Upper lobe of left lung (tissue), 6 donors: Measurements from ENCODE around the gene NIPBL. TPM values are rescaled to one million over a fixed set of nuclear protein-coding genes. Genes with fewer than 3 reads are reported as not detected.

Source experiments
- ATAC-seq, 2 donors: fragments of 200-7000 bp; cut with Tn5 transposase; one replicate each; pipeline ENCODE4 v1.9.1; 2022; ENCODE audit warnings: mild to moderate bottlenecking in 2 of 2, moderate library complexity in 2 of 2; ENCODE audit not compliant: low FRiP score in 2 of 2
- DNase-seq, 2 donors: peaks; one replicate each; pipeline ENCODE4 v3.0.0-alpha.2; 2019 to 2020
- H3K27ac ChIP-seq, 4 donors: fragments of 200-600 bp; sonication (generic); one replicate each; pipeline ENCODE4 v1.5.1; 2016 to 2019
- H3K27me3 ChIP-seq, 4 donors: fragments of 200-600 bp; sonication (generic); one replicate each; pipeline ENCODE4 v1.5.1; 2017 to 2019
- H3K36me3 ChIP-seq, 4 donors: fragments of 200-600 bp; sonication (generic); one replicate each; pipeline ENCODE4 v1.5.1; 2016 to 2019
- H3K4me1 ChIP-seq, 4 donors: fragments of 200-600 bp; sonication (generic); one replicate each; pipeline ENCODE4 v1.5.1; 2018 to 2019
- H3K4me3 ChIP-seq, 4 donors: fragments of 200-600 bp; sonication (generic); one replicate each; pipeline ENCODE4 v1.5.1; 2017 to 2019; ENCODE audit warnings: mild to moderate bottlenecking in 2 of 4, moderate library complexity in 1 of 4
- H3K9me3 ChIP-seq, 4 donors: fragments of 200-600 bp; sonication (generic); one replicate each; pipeline ENCODE4 v1.5.1; 2018 to 2019
- EP300 ChIP-seq, 4 donors: sonication (generic); formaldehyde crosslinking; IDR thresholded peaks; one replicate each; pipeline ENCODE4 v1.5.1; 2017; ENCODE audit warnings: antibody characterized with exemption in 4 of 4, control low read depth in 2 of 4
- POLR2A ChIP-seq, 4 donors: fragments of 450-650 bp; IDR thresholded peaks; one replicate each; pipeline ENCODE4 v1.5.1; 2016 to 2017; ENCODE audit warnings: antibody characterized with exemption in 4 of 4, mild to moderate bottlenecking in 2 of 4
- POLR2AphosphoS5 ChIP-seq, 2 donors: sonication (generic); formaldehyde crosslinking; IDR thresholded peaks; one replicate each; pipeline ENCODE4 v1.5.1; 2017; ENCODE audit warnings: antibody characterized with exemption in 2 of 2
- WGBS, 2 donors: methylation state at CpG; one replicate each; pipeline ENCODE4 v1.1.5; 2017 to 2018; 5-methylcytosine and 5-hydroxymethylcytosine counted together
- total RNA-seq, 6 donors: library from RNA; depleted of rRNA in 4 of 6; stranded (reverse); fragments of >200 nt in 4 of 6; gene quantifications; one replicate each; pipeline versions ENCODE4 v1.1.0 to v1.2.1, GENCODE V29; 2016 to 2021
- TF ChIP-seq, protein P1 (sequence below), 6 experiments: fragments of 450-650 bp in 4 of 6; fragments of 200-600 bp in 2 of 6; sonication (generic) in 2 of 6; IDR thresholded peaks; one replicate each; pipeline ENCODE4 v1.5.1; 2016 to 2019; ENCODE audit warnings: antibody characterized with exemption in 6 of 6
- donor health status: DM: no; HTN: no; CAD: no; lungs with moderate emphysema.
- donor health status: DM: no; HTN: yes; CAD: no; lungs with severe emphysema.

Gene NIPBL
- total RNA-seq, 6 donors from 2014 or later, result 39.2 to 75.2 (median 55.3) TPM

DNA sequence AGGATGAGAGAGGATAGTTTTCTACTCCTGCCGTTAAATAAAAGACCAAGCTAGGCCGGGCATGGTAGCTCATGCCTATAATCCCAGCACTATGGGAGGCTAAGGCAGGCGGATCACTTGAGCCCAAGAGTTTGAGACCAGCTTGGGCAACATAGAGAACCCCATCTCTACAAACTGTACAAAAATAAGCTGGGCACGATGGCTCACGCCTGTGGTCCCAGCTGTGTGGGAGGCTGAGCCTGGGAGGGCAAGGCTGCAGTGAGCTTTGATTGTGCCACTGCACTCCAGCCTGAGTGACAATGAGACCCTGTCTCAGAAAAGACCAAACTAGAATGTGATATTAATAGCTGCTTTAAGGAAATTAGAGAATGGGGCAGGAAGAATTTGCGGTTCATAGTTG is 158.4 kb downstream of the NIPBL start:
- TF ChIP-seq POLR2AphosphoS5 (IDR thresholded peaks at IDR 0.05), result no peak
- TF ChIP-seq EP300 (IDR thresholded peaks at IDR 0.05), result no peak
- TF ChIP-seq, protein P1, sequence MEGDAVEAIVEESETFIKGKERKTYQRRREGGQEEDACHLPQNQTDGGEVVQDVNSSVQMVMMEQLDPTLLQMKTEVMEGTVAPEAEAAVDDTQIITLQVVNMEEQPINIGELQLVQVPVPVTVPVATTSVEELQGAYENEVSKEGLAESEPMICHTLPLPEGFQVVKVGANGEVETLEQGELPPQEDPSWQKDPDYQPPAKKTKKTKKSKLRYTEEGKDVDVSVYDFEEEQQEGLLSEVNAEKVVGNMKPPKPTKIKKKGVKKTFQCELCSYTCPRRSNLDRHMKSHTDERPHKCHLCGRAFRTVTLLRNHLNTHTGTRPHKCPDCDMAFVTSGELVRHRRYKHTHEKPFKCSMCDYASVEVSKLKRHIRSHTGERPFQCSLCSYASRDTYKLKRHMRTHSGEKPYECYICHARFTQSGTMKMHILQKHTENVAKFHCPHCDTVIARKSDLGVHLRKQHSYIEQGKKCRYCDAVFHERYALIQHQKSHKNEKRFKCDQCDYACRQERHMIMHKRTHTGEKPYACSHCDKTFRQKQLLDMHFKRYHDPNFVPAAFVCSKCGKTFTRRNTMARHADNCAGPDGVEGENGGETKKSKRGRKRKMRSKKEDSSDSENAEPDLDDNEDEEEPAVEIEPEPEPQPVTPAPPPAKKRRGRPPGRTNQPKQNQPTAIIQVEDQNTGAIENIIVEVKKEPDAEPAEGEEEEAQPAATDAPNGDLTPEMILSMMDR (IDR thresholded peaks at IDR 0.05), result no peak
- no peak for TF ChIP-seq POLR2A (IDR thresholded peaks at IDR 0.05)
- Histone ChIP-seq H3K27me3 (no peaks in the 10 kb centered on the region), H3K4me3 (no peak overlapping the region), H3K4me1 (no peaks in the 10 kb centered on the region), H3K36me3 (peaks cover 5 to 45% (median 7%) of the 10 kb centered on the region in 4 donors), H3K9me3 (no peaks in the 10 kb centered on the region), H3K27ac (no peak overlapping the region)
- DNase-seq, result no peak
- no peak for ATAC-seq
- WGBS, 2 donors, result 81 to 89% methylated on average over 6 of the region's 6 CpGs

DNA sequence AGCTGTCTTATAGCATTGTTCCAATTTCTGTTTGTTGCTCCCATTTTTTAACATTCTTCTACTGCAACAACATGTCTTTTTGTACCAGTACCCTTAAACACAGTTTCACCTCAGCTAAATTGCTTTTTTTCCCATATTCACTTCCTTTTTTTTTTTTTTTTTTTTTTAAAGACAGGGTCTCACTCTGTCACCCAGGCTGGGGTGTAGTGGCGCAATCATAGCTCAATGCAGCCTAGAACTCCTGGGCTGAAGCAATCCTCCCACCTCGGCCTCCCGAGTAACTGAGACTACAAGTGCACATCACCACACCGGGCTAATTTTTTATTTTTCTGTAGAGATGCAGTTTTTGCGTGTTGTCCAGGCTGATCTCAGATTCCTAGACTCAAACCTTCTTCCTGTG is 161.3 kb downstream of the NIPBL start:
- Histone ChIP-seq H3K27me3 (no peaks in the 10 kb centered on the region), H3K36me3 (peaks cover 5 to 40% (median 9%) of the 10 kb centered on the region in 4 donors), H3K27ac (no peak overlapping the region), H3K4me1 (no peaks in the 10 kb centered on the region), H3K9me3 (no peaks in the 10 kb centered on the region), H3K4me3 (no peak overlapping the region)
- ATAC-seq (no peak), DNase-seq (no peak)
- TF ChIP-seq POLR2A (IDR thresholded peaks at IDR 0.05) (no peak), EP300 (IDR thresholded peaks at IDR 0.05) (no peak), POLR2AphosphoS5 (IDR thresholded peaks at IDR 0.05) (no peak)
- TF ChIP-seq, protein P1 (IDR thresholded peaks at IDR 0.05), result no peak
- WGBS, 2 donors, result 91 to 99% methylated on average over 5 of the region's 5 CpGs

DNA sequence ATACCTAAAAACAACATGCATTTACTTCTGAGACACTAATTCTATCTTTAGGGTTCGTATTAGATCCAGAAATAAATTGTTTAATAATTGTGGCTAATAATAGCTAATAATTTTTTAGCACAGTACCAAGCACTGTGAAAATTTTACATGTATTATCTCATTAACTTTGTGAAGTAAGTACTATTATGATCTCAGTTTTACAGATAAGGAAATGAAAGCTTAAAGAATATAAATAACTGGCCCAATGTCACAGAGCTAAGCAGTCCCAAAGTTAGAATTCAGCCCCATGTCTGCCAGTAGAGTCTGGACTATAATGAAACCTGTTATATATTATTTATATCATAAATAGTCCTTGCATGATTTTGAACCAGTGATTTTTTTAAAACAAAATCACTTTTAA is 163.3 kb downstream of the NIPBL start:
- Histone ChIP-seq H3K36me3 (peaks cover 7 to 53% (median 14%) of the 10 kb centered on the region in 4 donors), H3K27me3 (no peaks in the 10 kb centered on the region), H3K4me1 (no peaks in the 10 kb centered on the region), H3K4me3 (no peak overlapping the region), H3K27ac (no peak overlapping the region), H3K9me3 (no peaks in the 10 kb centered on the region)
- DNase-seq (no peak), ATAC-seq (no peak)
- no peak for TF ChIP-seq POLR2A (IDR thresholded peaks at IDR 0.05)
- TF ChIP-seq EP300 (IDR thresholded peaks at IDR 0.05), result no peak
- TF ChIP-seq, protein P1 (IDR thresholded peaks at IDR 0.05), result no peak
- TF ChIP-seq POLR2AphosphoS5 (IDR thresholded peaks at IDR 0.05), result no peak
- 87 to 98% methylated on average over 1 of the region's 1 CpG for WGBS, 2 donors

DNA sequence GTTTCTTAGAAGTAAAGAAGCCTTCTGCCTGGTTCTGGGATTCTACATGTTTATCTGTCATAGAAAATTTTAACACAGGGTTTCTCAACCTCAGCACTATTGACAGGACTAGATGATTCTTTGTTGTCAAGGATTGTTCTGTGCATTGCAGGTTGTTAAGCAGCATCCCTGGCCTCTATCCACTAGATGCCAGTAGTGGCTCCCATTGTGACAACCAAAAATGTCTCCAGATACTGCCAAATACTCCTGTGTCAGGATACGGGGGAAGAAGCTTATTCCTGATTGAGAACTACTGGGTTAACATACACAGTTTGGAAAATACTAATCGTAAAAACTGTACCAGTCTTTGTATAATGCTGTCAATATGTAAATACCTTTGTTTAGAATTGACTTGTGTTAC is 167.1 kb downstream of the NIPBL start:
- TF ChIP-seq POLR2AphosphoS5 (IDR thresholded peaks at IDR 0.05) (no peak), EP300 (IDR thresholded peaks at IDR 0.05) (no peak), POLR2A (IDR thresholded peaks at IDR 0.05) (no peak)
- TF ChIP-seq, protein P1 (IDR thresholded peaks at IDR 0.05), result no peak
- H3K27ac ChIP-seq, result no peak overlapping the region
- WGBS, 2 donors, result 73 to 83% methylated on average over 2 of the region's 2 CpGs
- no peaks in the 10 kb centered on the region for H3K4me1 ChIP-seq
- no peak overlapping the region for H3K4me3 ChIP-seq
- no peaks in the 10 kb centered on the region for H3K9me3 ChIP-seq
- DNase-seq (no peak), ATAC-seq (no peak)
- H3K27me3 ChIP-seq, result no peaks in the 10 kb centered on the region
- H3K36me3 ChIP-seq, result peaks cover 15 to 81% (median 29%) of the 10 kb centered on the region in 4 donors

DNA sequence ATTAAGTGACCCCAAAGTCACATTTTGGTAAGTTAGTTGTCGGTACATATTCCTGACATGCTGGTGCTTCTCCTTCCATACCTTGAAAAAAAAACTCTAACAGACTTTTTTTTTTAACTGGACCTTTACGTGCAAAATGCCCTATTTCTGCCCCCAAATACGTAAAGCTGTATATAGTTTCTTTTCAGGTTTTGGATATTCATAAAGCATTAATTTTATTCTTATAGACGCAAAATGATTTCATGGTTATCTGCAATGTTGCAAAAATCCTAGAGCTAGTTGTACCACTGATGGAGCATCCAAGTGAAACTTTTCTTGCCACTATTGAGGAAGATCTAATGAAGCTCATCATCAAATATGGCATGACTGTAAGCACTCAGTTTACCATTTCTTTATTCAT is 167.6 kb downstream of the NIPBL start:
- TF ChIP-seq, protein P1 (IDR thresholded peaks at IDR 0.05), result no peak
- TF ChIP-seq POLR2A (IDR thresholded peaks at IDR 0.05) (no peak), EP300 (IDR thresholded peaks at IDR 0.05) (no peak), POLR2AphosphoS5 (IDR thresholded peaks at IDR 0.05) (no peak)
- no peak overlapping the region for H3K4me3 ChIP-seq
- DNase-seq (no peak), ATAC-seq (no peak)
- peaks cover 18 to 81% (median 33%) of the 10 kb centered on the region in 4 donors for H3K36me3 ChIP-seq
- no peak overlapping the region for H3K27ac ChIP-seq
- no peaks in the 10 kb centered on the region for H3K9me3 ChIP-seq
- WGBS, 2 donors, result 96% methylated on average over 4 of the region's 4 CpGs
- no peaks in the 10 kb centered on the region for H3K4me1 ChIP-seq
- H3K27me3 ChIP-seq, result no peaks in the 10 kb centered on the region
